Measurements from ENCODE around the gene ATP6V0A1.

DNA sequence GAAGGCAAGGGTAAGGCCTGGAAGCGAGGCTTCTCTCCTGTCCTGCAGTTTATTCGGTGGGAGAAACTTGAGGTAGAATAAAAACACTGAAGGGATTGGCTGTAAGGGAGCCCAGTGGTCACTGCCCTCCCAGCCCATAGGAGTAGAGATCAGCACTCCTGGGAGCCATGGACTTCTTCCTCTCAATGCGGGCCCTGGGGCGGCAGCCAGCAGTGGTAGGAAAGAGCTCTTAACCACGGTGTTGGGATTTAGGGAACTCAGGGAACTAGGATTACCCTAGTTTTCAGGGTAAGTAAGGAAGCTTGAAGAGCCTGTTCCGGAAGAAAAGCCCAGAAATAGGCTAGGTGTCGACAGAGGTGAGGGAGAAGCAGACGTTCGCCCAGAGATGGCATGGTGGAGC is 53.6 kb downstream of the ATP6V0A1 start:
- TF ChIP-seq, protein P1, sequence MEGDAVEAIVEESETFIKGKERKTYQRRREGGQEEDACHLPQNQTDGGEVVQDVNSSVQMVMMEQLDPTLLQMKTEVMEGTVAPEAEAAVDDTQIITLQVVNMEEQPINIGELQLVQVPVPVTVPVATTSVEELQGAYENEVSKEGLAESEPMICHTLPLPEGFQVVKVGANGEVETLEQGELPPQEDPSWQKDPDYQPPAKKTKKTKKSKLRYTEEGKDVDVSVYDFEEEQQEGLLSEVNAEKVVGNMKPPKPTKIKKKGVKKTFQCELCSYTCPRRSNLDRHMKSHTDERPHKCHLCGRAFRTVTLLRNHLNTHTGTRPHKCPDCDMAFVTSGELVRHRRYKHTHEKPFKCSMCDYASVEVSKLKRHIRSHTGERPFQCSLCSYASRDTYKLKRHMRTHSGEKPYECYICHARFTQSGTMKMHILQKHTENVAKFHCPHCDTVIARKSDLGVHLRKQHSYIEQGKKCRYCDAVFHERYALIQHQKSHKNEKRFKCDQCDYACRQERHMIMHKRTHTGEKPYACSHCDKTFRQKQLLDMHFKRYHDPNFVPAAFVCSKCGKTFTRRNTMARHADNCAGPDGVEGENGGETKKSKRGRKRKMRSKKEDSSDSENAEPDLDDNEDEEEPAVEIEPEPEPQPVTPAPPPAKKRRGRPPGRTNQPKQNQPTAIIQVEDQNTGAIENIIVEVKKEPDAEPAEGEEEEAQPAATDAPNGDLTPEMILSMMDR (IDR thresholded peaks at IDR 0.05), result no peak
- TF ChIP-seq POLR2AphosphoS5 (IDR thresholded peaks at IDR 0.05), result no peak
- no peak for TF ChIP-seq POLR2A (IDR thresholded peaks at IDR 0.05; ENCODE audit: low read depth)
